Progenitor cell of endocrine pancreas (in vitro differentiated cells): ENCODE measurements around the gene TAF15. TPM values are rescaled to one million over a fixed set of nuclear protein-coding genes. Genes with fewer than 3 reads are reported as not detected.

Experiments
- DNase-seq: peaks from one replicate; pipeline ENCODE4 v3.0.0; 2021; ENCODE audit warnings: low spot score; ENCODE audit not compliant: unreplicated experiment
- H3K27ac Mint-ChIP-seq: 2 replicates; pipeline ENCODE4 v1.8.0; 2021; ENCODE audit warnings: mild to moderate bottlenecking, moderate library complexity, mixed read lengths
- H3K27me3 Mint-ChIP-seq: 2 replicates; pipeline ENCODE4 v1.8.0; 2021; ENCODE audit warnings: mixed read lengths
- H3K36me3 Mint-ChIP-seq: 2 replicates; pipeline ENCODE4 v1.8.0; 2022; ENCODE audit warnings: mixed read lengths; ENCODE audit not compliant: insufficient read depth
- H3K4me1 Mint-ChIP-seq: 2 replicates; pipeline ENCODE4 v1.8.0; 2021; ENCODE audit warnings: low read depth, mixed read lengths
- H3K4me3 Mint-ChIP-seq: 2 replicates; pipeline ENCODE4 v1.8.0; 2021; ENCODE audit warnings: low read depth, mild to moderate bottlenecking, moderate library complexity, mixed read lengths
- H3K9me3 Mint-ChIP-seq: 2 replicates; pipeline ENCODE4 v1.8.0; 2021; ENCODE audit warnings: low read depth, mixed read lengths
- CTCF ChIP-seq: fragments of 200-600 bp; sonication (generic); IDR thresholded peaks from one replicate; pipeline ENCODE4 v1.5.0; 2021; ENCODE audit warnings: antibody characterized with exemption, mild to moderate bottlenecking; ENCODE audit not compliant: unreplicated experiment
- total RNA-seq: library from RNA; stranded (reverse); gene quantifications from 2 replicates; pipeline ENCODE4 v1.2.1, GENCODE V29; 2021

Gene TAF15
- total RNA-seq, 1 donor from 2014 or later = 287 TPM

- Mint-ChIP-seq H3K4me3 (no peak overlapping the region), H3K4me1 (peaks cover 8% of the 10 kb centered on the region), H3K36me3 (no peaks in the 10 kb centered on the region), H3K9me3 (no peaks in the 10 kb centered on the region), H3K27ac (no peak overlapping the region), H3K27me3 (no peaks in the 10 kb centered on the region)
- no peak for DNase-seq
- TF ChIP-seq CTCF = no peak
Observed at GRCh38 chr17:35892091-35893035, 83.1 kb downstream of the TAF15 start.

GRCh38 chr17:35893751-35894150, 84.5 kb downstream of the TAF15 start:
- Mint-ChIP-seq H3K27ac (no peak overlapping the region), H3K36me3 (no peaks in the 10 kb centered on the region), H3K9me3 (no peaks in the 10 kb centered on the region), H3K27me3 (peaks cover 2% of the 10 kb centered on the region), H3K4me3 (no peak overlapping the region), H3K4me1 (peaks cover 8% of the 10 kb centered on the region)
- no peak for DNase-seq
- no peak for TF ChIP-seq CTCF

- peaks cover 2% of the 10 kb centered on the region for H3K27me3 Mint-ChIP-seq
- H3K4me1 Mint-ChIP-seq = peaks cover 8% of the 10 kb centered on the region
- DNase-seq = no peak
- TF ChIP-seq CTCF = no peak
- H3K27ac Mint-ChIP-seq = no peak overlapping the region
- H3K9me3 Mint-ChIP-seq = no peaks in the 10 kb centered on the region
- H3K4me3 Mint-ChIP-seq = no peak overlapping the region
- H3K36me3 Mint-ChIP-seq = no peaks in the 10 kb centered on the region
Observed at GRCh38 chr17:35894206-35894605, 84.9 kb downstream of the TAF15 start.

GRCh38 chr17:35895636-35896587, 86.6 kb downstream of the TAF15 start:
- H3K36me3 Mint-ChIP-seq = no peaks in the 10 kb centered on the region
- no peak for DNase-seq
- H3K27me3 Mint-ChIP-seq = peaks cover 2% of the 10 kb centered on the region
- TF ChIP-seq CTCF = no peak
- no peak overlapping the region for H3K4me3 Mint-ChIP-seq
- peaks cover 2% of the 10 kb centered on the region for H3K4me1 Mint-ChIP-seq
- no peaks in the 10 kb centered on the region for H3K9me3 Mint-ChIP-seq
- H3K27ac Mint-ChIP-seq = no peak overlapping the region

Other genes with a start within 250 kb of the TAF15 start
- gene SLFN14, start 248.7 kb upstream of the TAF15 start, total RNA-seq = not detected in 2 replicates
- gene PEX12, start 230.9 kb upstream of the TAF15 start, total RNA-seq = 4.2 and 5.1 TPM in 2 replicates
- gene AP2B1, start 222.2 kb upstream of the TAF15 start, total RNA-seq = 194 and 200 TPM in 2 replicates
- 13.7 and 13.9 TPM in 2 replicates for gene RASL10B, start 77.8 kb upstream of the TAF15 start, total RNA-seq
- 0.10 and 0.11 TPM in 2 replicates for gene GAS2L2, start 56.2 kb upstream of the TAF15 start, total RNA-seq
- not detected in 2 replicates for gene C17orf50, start 48.6 kb upstream of the TAF15 start, total RNA-seq
- gene MMP28, start 13.8 kb upstream of the TAF15 start, total RNA-seq = 0.53 TPM in 1 of 2 replicates, not detected in the other
- not detected in 2 replicates for gene HEATR9, start 59.4 kb downstream of the TAF15 start, total RNA-seq
- gene CCL5, start 70.9 kb downstream of the TAF15 start, total RNA-seq = not detected in 2 replicates
- gene RDM1, start 121.3 kb downstream of the TAF15 start, total RNA-seq = 4.2 and 4.8 TPM in 2 replicates
- not detected in 2 replicates for gene LYZL6, start 134.2 kb downstream of the TAF15 start, total RNA-seq
- not detected in 2 replicates for gene CCL16, start 172.0 kb downstream of the TAF15 start, total RNA-seq
- gene CCL14, start 177.2 kb downstream of the TAF15 start, total RNA-seq = not detected in 2 replicates
- 0.29 TPM in 1 of 2 replicates, not detected in the other for gene CCL15, start 192.1 kb downstream of the TAF15 start, total RNA-seq
- gene CCL23, start 208.5 kb downstream of the TAF15 start, total RNA-seq = not detected in 2 replicates